Activated CD4-positive, CD25-positive, alpha-beta regulatory T cell treated with anti-CD3 and anti-CD28 coated beads, Interleukin-2, amount 50 U/mL, for 24 hours (primary cell): ENCODE measurements around the gene SAMD13.

Experiments used
- ATAC-seq, 2 donors: fragments of 150-1000 bp; cut with Tn5 transposase; one replicate each; pipeline ENCODE4 v1.10.0; 2021; ENCODE audit warnings: mild to moderate bottlenecking in 1 of 2, moderate library complexity in 1 of 2

The SAMD13 gene

DNA sequence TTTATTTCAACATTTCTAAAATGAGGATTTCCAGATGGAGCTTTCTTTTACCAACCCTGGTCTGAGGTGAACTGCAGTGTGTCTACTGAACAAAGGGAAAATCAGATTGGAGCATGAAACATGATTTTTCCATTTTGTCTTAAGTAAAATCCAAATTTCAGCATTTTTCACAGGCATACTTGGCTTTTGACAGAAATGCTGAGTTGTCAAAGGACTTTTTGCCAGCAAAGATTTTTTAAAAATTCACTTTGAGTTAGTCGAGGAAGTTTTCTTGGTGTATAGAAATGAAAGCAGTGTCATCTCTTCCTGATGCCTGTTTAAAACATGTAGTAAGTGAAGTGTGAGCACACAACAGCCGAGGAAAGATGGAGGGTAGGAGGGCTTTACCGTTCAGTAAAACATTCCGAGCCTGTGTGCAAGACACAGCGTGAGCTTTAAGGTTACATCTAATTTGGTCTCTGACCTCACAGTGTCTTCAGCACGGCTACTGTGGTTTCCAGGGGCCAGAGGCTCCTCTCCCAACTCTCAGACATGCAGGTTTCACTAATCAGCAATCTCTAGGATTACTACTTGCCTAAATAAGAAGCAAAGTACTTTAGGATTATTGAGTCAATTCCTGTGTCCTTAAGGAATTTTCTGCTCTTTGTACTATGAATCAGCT lies 45.9 kb downstream of the SAMD13 start:
- no peak for ATAC-seq

DNA sequence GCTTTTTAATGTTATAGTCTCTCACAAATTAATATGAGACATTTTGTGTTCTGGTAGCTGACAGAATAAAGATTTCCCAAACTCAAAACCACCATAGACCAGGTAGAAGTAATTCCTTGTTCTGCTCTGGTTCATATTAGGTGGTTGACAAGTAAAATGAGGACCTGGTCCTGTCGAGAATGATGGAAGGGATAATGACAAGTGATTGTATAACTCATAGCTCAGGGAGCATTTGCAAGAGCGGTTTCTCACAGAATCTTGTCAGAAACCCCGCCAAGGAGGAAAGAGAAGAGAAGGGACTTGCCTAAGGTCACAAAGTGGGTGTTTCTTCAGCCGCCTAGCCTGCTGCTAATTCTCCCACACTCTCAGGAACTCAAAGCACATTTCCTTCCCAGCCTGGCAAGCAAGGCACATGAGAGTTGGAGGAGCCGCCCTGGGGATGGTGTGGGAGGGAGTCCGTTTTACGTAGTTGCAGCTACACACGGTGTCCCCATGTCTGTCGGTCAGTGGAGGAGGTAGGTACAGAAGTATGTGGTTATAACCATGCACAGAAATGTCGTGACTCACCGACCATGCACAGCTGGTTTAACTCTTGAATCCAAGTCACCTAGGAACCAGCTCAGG lies 46.5 kb downstream of the SAMD13 start:
- no peak for ATAC-seq

DNA sequence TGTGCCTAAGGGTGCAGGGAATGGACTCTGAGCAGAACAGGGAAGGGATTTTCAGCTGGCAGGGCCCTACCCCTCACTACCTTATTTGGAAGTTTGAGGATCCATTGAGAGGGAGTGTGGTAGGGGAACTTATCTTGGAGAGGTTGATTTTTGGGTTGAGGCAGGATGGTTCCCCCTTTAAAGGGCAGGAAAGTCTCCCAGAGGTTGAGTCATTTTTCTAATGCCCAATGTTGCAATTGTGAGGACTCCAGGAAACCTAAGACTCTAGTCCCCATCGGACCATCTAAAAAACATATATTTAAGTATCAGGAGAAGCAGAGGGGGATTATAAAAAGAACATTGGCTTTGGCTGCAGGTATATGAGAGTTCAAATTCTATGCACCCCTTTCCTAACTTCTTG lies 47.3 kb downstream of the SAMD13 start:
- no peak for ATAC-seq

- no peak for ATAC-seq
These were observed 48.6 kb downstream of the SAMD13 start for GRCh38 chr1:84350104-84350503.

DNA sequence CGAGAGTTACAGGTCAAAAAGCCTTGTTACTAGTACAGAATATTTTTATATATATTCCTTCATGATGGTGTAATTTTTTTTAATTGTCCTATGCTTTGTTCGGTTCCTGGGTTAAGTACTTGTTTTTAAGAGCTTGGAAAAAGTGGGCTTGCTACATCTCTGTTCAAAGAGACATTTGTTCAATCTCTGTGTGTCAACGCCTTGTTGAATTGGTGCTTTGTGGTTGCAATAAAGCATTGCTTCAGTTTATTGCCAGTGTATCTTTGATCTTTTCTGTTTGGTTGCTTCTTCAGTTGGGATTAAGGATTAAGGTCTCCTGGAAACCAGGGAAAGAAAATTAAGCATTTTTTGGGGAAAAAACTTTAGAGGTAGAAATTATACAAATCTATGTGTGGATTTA lies 49.0 kb downstream of the SAMD13 start:
- ATAC-seq, result no peak

DNA sequence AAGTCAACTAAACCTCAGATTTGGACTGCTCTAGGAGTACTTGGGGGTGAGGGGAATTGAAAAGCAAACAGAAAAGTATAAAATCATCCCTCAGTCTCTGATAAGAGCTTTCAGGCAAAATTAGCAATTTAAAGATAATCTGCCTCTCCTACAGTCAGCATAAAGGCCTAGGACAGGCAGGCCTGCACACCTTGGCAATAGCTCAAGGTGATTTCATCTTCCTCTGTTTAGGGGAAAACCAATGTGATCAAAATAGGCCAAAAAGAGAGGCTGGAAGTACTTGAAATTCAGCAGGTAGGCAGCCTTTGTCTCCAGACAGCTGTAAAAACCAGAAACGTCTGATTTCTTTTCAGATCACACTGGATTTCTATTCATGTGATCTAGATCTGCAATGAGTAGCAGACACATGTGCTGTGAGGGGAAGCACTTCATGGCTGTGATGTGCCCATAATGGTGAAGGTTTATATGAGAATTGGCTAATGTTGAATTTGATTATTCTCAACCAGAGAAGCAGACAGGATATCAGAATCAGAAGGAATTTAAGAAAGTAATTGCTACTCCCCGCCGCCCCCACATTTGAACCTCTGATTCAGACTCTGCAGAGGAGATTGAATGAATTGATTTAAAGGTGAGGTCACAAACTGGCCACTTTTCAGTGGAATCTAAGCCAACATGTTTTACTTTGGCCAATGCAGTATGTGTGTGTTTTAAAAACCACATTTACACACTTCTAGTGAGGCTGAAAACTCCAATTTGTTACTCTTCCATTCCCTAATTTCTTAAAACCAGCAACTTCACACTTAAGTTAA lies 51.0 kb downstream of the SAMD13 start:
- no peak for ATAC-seq

DNA sequence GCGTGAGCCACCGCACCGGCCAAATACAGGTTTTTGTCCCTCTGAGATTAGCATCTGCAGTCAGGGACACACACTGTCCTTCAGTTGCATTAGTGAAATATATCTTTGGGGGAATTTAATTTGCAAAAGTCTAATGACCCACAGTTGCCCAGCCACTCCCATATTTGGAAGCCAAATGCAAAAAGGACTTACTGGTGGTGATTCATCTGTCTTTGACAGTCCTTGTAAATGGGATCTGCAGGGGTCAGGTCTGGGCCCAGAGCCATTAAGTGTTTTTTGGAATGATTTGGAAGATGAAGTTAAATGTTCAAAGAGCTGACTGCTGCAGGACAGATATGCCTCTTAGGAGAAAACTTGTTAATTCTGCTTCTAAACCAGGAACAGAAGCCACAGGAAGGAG lies 52.2 kb downstream of the SAMD13 start:
- ATAC-seq, result no peak

DNA sequence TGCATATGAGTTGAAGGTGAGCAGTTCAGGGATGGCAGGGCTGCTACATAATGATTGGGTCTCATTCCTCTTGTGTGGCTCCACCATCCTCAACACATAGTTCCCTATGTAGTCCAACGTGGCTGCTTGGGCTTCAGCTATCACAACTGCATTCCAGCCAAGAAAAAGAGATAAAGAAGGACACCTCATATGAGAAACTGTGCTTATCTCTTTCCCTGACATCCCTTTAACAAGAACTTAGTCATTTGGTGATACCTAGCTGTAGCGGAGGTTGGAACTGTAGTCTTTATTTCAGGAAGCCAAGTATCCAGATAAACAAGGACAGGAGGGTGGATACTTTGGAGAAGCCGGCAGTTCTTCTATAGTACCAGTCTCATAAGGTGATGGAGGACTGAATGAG lies 54.0 kb downstream of the SAMD13 start:
- ATAC-seq, result no peak

DNA sequence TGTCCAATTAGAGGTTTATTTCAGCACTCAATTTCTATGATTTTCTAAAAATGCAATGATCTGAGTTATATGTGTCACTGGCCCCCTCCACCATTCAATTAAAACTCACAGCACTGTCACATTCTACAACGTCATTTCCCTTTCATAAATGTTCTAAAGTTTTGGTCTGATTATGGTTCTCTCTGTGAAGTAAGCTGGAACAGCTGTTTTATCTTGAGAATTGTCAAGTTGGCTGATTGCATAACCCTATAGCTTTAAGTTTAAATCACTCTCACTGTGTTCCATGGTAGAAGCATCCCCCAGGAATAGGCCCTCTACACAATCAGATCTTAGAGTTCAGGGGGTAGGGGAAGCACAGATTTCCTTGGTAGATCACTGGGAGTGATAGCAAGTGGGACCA lies 55.4 kb downstream of the SAMD13 start:
- no peak for ATAC-seq

DNA sequence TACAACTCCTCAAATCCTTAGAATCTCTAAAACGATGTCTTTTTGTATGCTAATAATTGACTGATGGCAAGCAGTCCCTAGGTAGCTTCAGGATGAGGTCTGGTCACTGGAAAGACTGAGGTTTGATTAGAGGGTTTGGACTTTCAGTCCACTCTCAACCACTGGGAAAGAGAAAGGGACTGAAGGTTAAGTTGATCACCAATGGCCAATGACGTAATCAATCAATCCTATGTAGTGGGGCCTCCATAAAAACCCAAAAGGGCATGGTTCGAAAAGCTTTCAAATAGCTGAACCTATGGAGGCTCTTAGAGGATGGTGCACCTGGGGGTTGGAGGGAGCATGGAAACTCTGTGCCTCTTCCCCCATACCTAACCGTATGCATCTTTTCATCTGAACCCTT lies 57.2 kb downstream of the SAMD13 start:
- ATAC-seq, result no peak

GRCh38 chr1:84360316-84360715 lies 58.8 kb downstream of the SAMD13 start:
- no peak for ATAC-seq

GRCh38 chr1:84361796-84362195 lies 60.3 kb downstream of the SAMD13 start:
- ATAC-seq, result no peak

- ATAC-seq, result no peak
These were observed 61.5 kb downstream of the SAMD13 start for GRCh38 chr1:84363019-84363418.

DNA sequence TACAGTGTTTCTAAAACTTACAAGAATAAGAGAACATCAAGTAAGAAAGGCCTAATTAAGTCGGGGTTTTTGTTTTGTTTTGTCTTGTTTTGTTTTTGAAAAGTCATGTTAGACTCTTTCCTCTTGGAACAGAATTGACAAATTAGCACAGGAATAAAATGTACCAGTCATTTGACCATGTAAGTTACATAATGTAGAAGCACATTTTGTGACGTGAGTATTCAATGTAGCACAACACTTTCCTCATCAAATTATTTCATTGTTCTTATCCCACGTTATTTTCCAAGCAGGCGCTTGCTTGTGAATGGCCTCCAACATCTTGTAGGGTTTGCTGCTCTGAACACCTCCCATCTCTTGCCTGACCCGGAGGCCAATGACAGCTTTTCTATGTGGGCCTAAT lies 62.1 kb downstream of the SAMD13 start:
- ATAC-seq, result no peak

GRCh38 chr1:84365225-84366221 lies 64.0 kb downstream of the SAMD13 start:
- ATAC-seq, result peak; percentile 65 to 66

GRCh38 chr1:84366786-84367185 lies 65.3 kb downstream of the SAMD13 start:
- no peak for ATAC-seq

- no peak for ATAC-seq
These were observed 65.7 kb downstream of the SAMD13 start for GRCh38 chr1:84367219-84367618.

GRCh38 chr1:84368441-84368840 lies 66.9 kb downstream of the SAMD13 start:
- no peak for ATAC-seq

GRCh38 chr1:84370266-84370665 lies 68.8 kb downstream of the SAMD13 start:
- ATAC-seq, result no peak

- no peak for ATAC-seq
These were observed 69.4 kb downstream of the SAMD13 start for GRCh38 chr1:84370831-84371394.

GRCh38 chr1:84373436-84374141 lies 72.1 kb downstream of the SAMD13 start:
- no peak for ATAC-seq
